PC-3 (cell line): Measurements from ENCODE around the gene PDE2A. TPM values are rescaled to one million over a fixed set of nuclear protein-coding genes. Genes with fewer than 3 reads are reported as not detected.

Experiments used
- ATAC-seq: fragments of 200-7000 bp; cut with Tn5 transposase; 2 replicates; pipeline ENCODE4 v1.9.1; 2020; ENCODE audit warnings: mild to moderate bottlenecking, moderate library complexity
- BruUV-seq: library from RNA; stranded (reverse); fragments of 400-500 nt; replicated peaks from 2 replicates; lab custom pipeline; 2021; lab: Mats Ljungman, UMichigan
- CTCF ChIA-PET: fragments of 300-600 bp; sonication (Branson Sonifier 250); formaldehyde crosslinking; loops from one replicate; lab custom pipeline; 2022; ENCODE audit warnings: antibody characterized with exemption; lab: Charles Lee
- POLR2A ChIA-PET: fragments of 300-600 bp; sonication (Branson Sonifier 250); formaldehyde crosslinking; loops from one replicate; lab custom pipeline; 2022; ENCODE audit warnings: antibody characterized with exemption; ENCODE audit not compliant: unreplicated experiment; lab: Charles Lee
- DNase-seq: peaks from one replicate; pipeline ENCODE4 v3.0.0-alpha.2; 2015
- H2AFZ ChIP-seq: fragments of 300-600 bp; sonication (generic); 2 replicates; pipeline ENCODE4 v1.6.0; 2016; ENCODE audit warnings: antibody characterized with exemption, low read length
- H3F3A ChIP-seq: fragments of 300-600 bp; sonication (generic); one replicate; pipeline ENCODE4 v1.6.0; 2017; ENCODE audit warnings: antibody characterized with exemption, low read length, control low read depth, mild to moderate bottlenecking; ENCODE audit not compliant: unreplicated experiment
- H3K27ac ChIP-seq: fragments of 300-600 bp; sonication (generic); 2 replicates; pipeline ENCODE4 v1.5.1; 2016; ENCODE audit warnings: mild to moderate bottlenecking, low read length
- H3K27me3 ChIP-seq: fragments of 300-600 bp; sonication (generic); 2 replicates; pipeline ENCODE4 v1.6.1; 2016; ENCODE audit warnings: low read length, mixed read lengths
- H3K36me3 ChIP-seq: fragments of 300-600 bp; sonication (generic); 2 replicates; pipeline ENCODE4 v1.6.1; 2016; ENCODE audit warnings: low read depth, mixed run types, low read length, mixed read lengths
- H3K4me1 ChIP-seq: fragments of 300-600 bp; sonication (generic); 2 replicates; pipeline ENCODE4 v1.5.1; 2016; ENCODE audit warnings: low read length; ENCODE audit not compliant: insufficient read depth
- H3K4me2 ChIP-seq: fragments of 300-600 bp; sonication (generic); 2 replicates; pipeline ENCODE4 v1.6.0; 2016; ENCODE audit warnings: low read length
- H3K4me3 ChIP-seq: fragments of 300-600 bp; sonication (generic); 2 replicates; pipeline ENCODE4 v1.5.1; 2016; ENCODE audit warnings: mild to moderate bottlenecking, low read length, mixed read lengths
- H3K79me2 ChIP-seq: fragments of 300-600 bp; sonication (generic); 2 replicates; pipeline ENCODE4 v1.6.1; 2017; ENCODE audit warnings: low read length, mixed read lengths
- H3K9ac ChIP-seq: fragments of 300-600 bp; sonication (generic); 2 replicates; pipeline ENCODE4 v1.6.0; 2016; ENCODE audit warnings: mild to moderate bottlenecking, low read length
- H3K9me2 ChIP-seq: fragments of 300-600 bp; sonication (generic); replicated peaks from 2 replicates; pipeline ENCODE4 v1.6.1; 2016; ENCODE audit warnings: mixed run types, low read length, mixed read lengths
- H3K9me3 ChIP-seq: fragments of 300-600 bp; sonication (generic); 2 replicates; pipeline ENCODE4 v1.6.1; 2016; ENCODE audit warnings: low read length, mixed read lengths
- H4K20me1 ChIP-seq: fragments of 300-600 bp; sonication (generic); 2 replicates; pipeline ENCODE4 v1.6.1; 2016; ENCODE audit warnings: low read length, mixed read lengths
- EZH2 ChIP-seq: fragments of 300-600 bp; sonication (generic); IDR thresholded peaks from one replicate; pipeline ENCODE4 v1.6.1; 2017; ENCODE audit warnings: antibody characterized with exemption, mild to moderate bottlenecking, low read length; ENCODE audit not compliant: unreplicated experiment
- EZH2phosphoT487 ChIP-seq: fragments of 300-600 bp; sonication (generic); IDR thresholded peaks from 2 replicates; pipeline ENCODE4 v1.6.1; 2018; ENCODE audit warnings: mild to moderate bottlenecking, antibody characterized with exemption, low read length, borderline replicate concordance
- intact Hi-C: fragments of 100-400 bp; cut with micrococcal nuclease; formaldehyde crosslinking; loops from 2 replicates; pipeline ENCODE4 v1.9.0; 2023
- total RNA-seq: library from RNA; depleted of rRNA; stranded (reverse); fragments of >200 nt; gene quantifications from 2 replicates; pipeline ENCODE4 v1.2.3, GENCODE V29; 2014
- TF ChIP-seq, protein P1 (sequence below): fragments of 300-600 bp; sonication (generic); conservative IDR thresholded peaks from 2 replicates; pipeline ENCODE4 v1.5.1; 2017; ENCODE audit warnings: antibody characterized with exemption, low read depth, mild to moderate bottlenecking, low read length

The PDE2A gene
- total RNA-seq, 1 experiment from 2014 or later: 2.6 TPM

DNA sequence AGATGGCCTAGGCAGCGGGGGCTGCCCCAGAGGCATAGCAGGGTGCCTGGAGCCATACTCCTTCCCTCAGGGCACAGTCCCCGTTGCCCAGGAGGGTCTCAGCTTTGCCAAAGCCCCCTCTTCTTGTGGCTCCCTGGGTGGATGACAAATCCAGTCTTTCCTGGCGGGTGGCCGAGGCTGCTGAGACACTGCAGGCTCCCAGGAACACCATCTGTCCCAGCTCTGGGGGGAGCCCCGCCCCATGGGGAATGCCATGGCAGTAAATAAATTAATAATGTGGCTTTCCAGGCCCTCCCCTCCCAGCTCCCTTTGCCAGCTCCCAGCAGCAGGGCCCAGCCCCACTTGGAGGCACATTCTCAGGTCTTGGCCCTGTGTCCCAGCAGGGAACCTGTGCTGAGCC lies 45.0 kb downstream of the PDE2A start:
- no TSS peak for BruUV-seq
- Histone ChIP-seq H3K4me3 (no peak overlapping the region), H3K4me2 (no peak overlapping the region), H4K20me1 (no peaks in the 10 kb centered on the region), H3K9me3 (no peaks in the 10 kb centered on the region), H3K79me2 (no peaks in the 10 kb centered on the region), H3F3A (no peaks in the 10 kb centered on the region), H3K9ac (no peak overlapping the region), H3K27me3 (no peaks in the 10 kb centered on the region), H3K4me1 (peaks cover 7% of the 10 kb centered on the region; the same call in 1 of the 2 replicates), H3K27ac (no peak overlapping the region), H2AFZ (no peak overlapping the region), H3K9me2 (no peaks in the 10 kb centered on the region), H3K36me3 (no peaks in the 10 kb centered on the region)
- TF ChIP-seq, protein P1, sequence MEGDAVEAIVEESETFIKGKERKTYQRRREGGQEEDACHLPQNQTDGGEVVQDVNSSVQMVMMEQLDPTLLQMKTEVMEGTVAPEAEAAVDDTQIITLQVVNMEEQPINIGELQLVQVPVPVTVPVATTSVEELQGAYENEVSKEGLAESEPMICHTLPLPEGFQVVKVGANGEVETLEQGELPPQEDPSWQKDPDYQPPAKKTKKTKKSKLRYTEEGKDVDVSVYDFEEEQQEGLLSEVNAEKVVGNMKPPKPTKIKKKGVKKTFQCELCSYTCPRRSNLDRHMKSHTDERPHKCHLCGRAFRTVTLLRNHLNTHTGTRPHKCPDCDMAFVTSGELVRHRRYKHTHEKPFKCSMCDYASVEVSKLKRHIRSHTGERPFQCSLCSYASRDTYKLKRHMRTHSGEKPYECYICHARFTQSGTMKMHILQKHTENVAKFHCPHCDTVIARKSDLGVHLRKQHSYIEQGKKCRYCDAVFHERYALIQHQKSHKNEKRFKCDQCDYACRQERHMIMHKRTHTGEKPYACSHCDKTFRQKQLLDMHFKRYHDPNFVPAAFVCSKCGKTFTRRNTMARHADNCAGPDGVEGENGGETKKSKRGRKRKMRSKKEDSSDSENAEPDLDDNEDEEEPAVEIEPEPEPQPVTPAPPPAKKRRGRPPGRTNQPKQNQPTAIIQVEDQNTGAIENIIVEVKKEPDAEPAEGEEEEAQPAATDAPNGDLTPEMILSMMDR: no peak
- no peak for TF ChIP-seq EZH2phosphoT487
- TF ChIP-seq EZH2: no peak
- ChIA-PET POLR2A (no interaction called here), CTCF (no interaction called here)
- no peak for DNase-seq
- intact Hi-C loops: no loop called here
- ATAC-seq: no peak

DNA sequence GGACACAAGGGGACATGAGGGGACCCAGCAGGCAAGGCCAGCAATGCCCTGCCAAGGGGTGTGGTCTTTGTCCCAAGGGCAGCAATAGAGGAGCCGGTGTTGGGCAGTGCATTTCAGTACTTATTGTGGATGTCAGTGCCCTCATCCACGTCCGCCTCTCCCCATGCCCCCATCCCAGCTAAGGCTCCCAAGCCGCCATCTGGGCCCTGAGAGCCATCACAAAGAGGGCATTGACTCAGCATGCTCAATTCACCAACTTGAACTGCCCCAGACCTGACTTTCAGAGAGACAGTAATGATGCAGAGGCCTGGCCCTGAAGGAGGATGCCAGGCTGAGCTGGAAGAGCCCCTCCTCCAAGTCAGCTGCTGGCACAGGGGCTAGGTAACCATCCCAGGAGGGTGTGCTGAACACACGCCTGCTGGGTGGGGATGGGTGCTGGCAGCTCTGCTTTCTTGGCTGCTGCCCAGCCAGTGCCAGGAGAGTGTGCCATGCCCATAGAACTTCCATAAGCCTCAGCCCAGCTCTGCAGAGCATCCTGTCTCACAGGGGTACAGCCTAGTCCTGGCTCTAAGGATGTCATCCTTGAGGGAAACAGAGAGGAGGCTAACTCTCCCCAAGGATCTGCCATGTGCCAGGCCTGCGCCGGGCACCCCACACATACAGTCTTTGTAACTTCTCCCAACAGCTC lies 46.5 kb downstream of the PDE2A start:
- Histone ChIP-seq H3K79me2 (no peaks in the 10 kb centered on the region), H3K9ac (no peak overlapping the region), H3K36me3 (no peaks in the 10 kb centered on the region), H3K4me1 (peaks cover 7% of the 10 kb centered on the region; the same call in 1 of the 2 replicates), H3K4me3 (no peak overlapping the region), H4K20me1 (no peaks in the 10 kb centered on the region), H3K27ac (no peak overlapping the region), H3F3A (no peaks in the 10 kb centered on the region), H3K4me2 (no peak overlapping the region), H3K9me3 (no peaks in the 10 kb centered on the region), H3K27me3 (0 out of 2 replicates have a peak, but pooled peaks cover 7% of the 10 kb centered on the region), H2AFZ (no peak overlapping the region), H3K9me2 (no peaks in the 10 kb centered on the region)
- ATAC-seq (no peak; the same call in 1 of the 2 replicates), DNase-seq (no peak)
- intact Hi-C loops: no loop called here
- TF ChIP-seq EZH2phosphoT487 (no peak), EZH2 (no peak)
- TF ChIP-seq, protein P1: no peak
- BruUV-seq: no TSS peak
- ChIA-PET CTCF (no interaction called here), POLR2A (no interaction called here)

DNA sequence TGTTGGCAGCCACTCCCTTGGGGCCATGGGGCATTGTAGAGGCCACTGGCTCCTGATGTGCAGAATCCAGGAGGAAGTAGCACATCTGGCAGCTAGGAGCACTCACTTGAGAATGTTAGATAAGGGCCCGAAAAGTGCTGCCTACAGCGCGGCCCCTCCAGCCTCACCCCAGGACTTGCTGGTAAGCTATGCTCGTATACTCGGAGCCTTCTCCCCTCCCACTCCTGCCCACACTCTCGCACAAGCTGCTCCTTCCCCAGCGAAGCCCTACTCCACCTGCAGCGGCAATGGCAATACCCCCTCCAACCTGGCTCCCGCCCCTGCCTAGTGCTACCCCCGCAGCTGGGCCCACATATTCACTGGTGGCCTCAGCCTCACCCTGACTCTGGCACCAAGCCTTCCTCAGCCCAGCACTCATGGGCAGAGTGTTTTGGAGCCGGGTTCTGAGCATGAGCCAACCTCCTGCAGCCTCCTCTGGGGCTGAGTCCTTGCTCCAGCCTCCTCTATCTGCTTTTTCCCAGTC lies 47.7 kb downstream of the PDE2A start:
- Histone ChIP-seq H3F3A (no peaks in the 10 kb centered on the region), H3K4me1 (no peaks in the 10 kb centered on the region), H3K27me3 (peaks cover 19% of the 10 kb centered on the region; the same call in 1 of the 2 replicates), H3K9me3 (no peaks in the 10 kb centered on the region), H3K27ac (no peak overlapping the region), H3K79me2 (no peaks in the 10 kb centered on the region), H2AFZ (no peak overlapping the region), H3K9me2 (no peaks in the 10 kb centered on the region), H3K4me3 (no peak overlapping the region), H3K36me3 (no peaks in the 10 kb centered on the region), H4K20me1 (no peaks in the 10 kb centered on the region), H3K4me2 (no peak overlapping the region), H3K9ac (no peak overlapping the region)
- ATAC-seq: no peak
- TF ChIP-seq, protein P1: no peak
- TF ChIP-seq EZH2 (no peak), EZH2phosphoT487 (no peak)
- BruUV-seq: no TSS peak
- CTCF ChIA-PET: no interaction called here
- intact Hi-C loops: no loop called here
- no peak for DNase-seq
- POLR2A ChIA-PET: no interaction called here
